ENCODE measurements around the gene ANKRD33B.

The ANKRD33B gene

DNA sequence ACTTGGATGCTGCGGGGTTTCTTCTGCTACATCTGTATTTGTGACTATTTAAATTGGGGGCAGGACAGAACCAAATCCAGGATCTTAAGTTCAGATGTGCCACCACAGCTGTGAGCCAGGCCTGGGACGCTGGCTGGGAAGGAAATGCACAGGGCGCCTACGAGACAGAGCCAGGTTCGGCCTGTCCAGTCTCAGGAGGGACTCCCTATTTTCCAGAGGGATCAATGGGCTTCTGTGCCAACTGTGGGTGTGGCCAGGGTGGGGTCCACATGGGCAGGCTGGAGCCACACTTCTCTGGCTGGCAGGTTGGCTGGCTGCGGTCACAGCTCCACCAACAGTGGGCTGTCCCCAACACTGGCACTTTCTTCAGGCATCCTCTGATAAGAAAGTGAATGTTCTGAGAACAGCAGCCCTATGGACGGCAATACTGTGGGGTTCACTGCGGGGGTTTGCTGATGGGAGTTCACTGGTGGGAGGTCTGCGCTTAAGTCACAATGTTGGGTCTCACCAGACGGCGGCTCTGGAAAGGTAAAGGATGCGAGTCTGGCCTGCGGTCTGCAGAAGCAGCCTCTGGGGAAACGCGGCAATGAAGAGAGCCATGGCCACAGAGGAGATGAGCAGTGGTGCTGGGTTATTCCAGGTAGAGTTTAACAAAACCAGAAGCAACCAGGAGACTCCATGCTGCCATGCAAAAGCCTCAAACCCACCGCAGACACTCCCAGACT, 119.1 kb downstream of the ANKRD33B start:
- DNase-seq, result no peak

DNA sequence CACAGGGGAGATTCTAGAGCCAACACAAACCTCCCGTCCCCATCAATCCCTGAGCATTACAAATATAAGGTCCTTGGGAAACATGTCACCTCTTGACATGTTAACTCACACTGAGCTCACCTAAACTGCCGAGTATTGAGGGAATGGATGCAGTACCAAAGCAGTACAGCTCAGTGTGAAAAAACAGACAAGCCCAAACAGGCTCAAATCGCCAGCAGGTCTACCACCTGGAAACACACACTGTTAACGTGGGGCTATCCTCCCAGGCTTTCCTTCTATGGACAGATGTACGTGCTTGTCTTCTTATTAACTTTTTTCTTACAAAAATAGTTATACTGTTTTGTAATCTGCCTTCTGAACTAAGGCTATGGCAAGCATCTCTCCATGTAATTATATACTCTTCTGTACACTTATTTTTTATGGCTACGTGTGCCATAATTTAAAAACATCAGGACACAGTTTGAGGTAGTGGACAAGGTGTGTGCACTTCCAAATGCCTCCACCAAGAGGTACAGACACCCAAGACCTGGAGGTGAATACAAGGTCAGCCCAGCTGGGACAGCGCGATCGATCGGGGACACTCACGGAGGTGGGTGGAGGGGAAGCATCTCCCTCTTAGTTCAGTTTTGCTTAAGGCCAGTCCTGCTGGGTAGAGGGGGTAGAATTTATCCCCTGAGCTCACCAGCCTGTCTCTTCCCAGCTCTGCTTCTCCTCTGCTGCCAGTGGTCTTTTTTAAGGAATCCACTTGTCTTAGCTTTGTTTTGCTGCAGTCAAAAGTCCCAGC, 120.6 kb downstream of the ANKRD33B start:
- no peak for DNase-seq

DNA sequence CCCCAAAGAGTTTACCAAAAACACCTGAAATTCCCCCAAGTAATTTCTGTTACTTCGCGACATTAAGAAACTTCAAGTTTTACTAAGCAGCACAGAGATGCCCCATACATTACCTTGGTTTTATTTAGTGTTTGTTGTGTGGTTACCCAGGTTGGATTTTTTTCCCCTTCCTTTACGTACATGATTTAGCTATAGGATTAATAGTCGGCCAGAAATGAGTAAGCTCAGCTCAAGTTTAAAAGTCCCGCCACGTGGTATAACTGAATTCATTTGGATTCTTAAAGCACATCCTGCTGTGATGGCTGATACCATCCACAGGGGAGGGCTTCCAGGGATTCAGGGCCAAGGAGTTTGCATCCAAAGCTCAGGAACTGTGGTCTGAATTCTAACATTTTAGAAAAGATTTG, 121.2 kb downstream of the ANKRD33B start:
- no peak for DNase-seq

DNA sequence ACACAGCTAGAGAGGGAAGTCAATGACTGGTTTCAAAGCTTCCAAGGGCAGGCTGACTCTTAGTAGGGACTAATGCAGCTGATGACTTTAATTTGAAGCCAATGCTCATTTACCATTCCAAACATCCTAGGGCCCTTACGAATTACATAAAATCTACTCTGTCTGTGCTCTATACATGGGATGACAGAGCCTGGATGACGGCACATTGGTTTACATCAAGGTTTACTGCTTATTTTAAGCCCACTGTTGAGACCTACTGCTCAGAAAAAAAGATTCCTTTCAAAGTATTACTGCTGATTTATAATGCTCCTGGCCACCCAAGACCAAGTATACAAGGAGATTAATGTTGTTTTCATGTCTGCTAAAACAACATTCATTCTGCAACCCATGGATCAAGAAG, 123.0 kb downstream of the ANKRD33B start:
- DNase-seq, result no peak

DNA sequence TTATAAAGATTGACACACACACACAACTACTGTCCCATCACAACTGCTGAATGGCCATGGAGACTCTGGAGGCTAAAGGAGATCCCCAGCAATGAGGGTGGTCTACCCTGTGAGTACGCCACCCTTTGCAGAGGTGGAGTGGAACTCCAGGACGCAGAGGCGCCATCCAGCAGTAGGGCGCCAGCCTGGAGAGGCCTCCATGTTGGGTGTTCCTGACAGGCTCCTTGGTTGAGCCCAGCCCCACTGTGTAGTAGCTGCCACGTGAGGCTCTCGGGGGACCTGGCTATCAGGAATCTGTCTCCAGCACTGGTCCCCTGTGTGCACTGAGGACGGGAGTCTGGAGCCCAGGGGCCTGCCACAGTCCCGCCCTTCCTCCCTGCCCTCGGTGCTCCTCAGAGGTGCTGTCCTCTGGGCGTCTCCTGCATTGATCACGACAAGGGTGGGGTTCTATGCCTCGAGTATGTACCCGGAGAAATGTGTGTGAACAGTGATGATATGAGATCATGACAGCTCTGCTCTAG, 124.8 kb downstream of the ANKRD33B start:
- DNase-seq, result no peak

DNA sequence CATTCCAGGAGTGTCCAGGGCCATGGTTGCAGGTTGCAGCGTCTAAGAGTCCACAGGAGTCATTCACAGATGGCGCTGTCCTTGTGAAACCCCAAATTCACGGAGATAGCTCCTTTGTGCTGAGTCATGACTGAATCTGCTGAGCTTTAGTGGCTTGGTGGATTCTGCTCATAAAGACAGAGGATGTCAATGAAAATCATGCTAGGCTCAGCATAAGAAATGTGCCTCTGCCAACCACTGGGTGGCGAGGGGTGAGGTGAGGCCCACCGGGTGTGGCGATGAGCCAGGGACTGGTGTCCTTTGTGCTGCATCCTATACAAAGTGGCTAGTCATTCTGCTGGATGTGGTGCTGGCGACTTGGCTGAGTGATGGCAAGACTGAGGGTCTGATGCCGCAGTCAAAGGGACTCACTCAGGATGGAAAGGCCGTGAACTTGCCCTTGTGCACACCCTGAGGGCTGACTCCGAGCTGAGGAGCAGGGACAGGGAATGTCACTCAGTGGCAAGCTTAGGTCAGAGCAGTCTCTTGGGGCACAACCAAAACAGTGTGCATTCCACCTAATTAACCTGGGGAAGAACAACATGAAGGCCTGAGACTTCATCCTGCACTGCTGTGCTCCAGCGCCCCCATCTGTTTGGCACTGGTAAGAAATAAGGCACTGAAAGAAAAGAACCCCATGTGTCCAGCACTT, 125.7 kb downstream of the ANKRD33B start:
- no peak for DNase-seq

DNA sequence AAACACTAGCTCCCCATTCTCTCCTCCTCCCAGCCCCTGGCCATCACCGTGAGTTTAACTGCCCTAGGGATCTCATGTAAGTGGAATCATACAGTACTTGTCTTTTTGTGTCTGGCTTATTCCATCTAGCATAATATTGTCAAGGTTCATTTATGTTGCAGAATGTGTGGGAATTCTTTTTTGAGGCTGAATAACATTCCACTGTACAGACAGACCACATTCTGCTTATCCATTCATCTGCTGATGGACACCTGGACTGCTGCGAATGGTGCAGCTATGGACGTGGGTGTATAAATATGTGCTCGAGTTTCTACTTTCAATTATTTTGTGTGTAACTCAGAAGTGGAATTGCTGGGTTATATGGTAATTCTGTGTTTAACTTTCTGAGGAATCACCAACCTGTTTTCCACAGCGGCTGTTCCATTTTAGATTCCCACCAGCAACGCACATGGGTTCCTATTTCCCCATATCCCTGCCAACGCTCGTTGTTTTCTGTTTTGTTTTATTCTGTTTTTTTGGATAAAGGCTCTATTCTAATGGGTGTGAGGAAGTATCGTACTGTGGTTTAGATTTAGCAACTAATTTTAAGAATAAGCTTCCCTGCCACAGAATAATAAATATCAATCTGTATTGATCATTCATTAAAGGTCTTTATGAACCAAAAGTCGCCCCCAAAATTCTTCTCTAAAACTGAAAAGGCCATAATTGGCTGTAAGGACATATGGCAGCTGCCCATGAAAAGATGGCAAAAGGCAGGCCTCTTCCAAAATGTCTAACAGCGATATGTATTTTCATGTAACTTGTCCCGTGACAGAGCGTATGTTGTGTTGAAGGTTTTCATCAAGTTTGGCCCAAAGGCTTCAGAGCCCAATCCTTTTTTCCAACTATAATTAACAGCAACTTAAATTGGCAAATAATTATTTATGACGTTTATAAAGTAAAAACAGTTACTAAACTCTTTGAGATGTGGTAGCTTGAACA, 126.9 kb downstream of the ANKRD33B start:
- DNase-seq, result no peak

DNA sequence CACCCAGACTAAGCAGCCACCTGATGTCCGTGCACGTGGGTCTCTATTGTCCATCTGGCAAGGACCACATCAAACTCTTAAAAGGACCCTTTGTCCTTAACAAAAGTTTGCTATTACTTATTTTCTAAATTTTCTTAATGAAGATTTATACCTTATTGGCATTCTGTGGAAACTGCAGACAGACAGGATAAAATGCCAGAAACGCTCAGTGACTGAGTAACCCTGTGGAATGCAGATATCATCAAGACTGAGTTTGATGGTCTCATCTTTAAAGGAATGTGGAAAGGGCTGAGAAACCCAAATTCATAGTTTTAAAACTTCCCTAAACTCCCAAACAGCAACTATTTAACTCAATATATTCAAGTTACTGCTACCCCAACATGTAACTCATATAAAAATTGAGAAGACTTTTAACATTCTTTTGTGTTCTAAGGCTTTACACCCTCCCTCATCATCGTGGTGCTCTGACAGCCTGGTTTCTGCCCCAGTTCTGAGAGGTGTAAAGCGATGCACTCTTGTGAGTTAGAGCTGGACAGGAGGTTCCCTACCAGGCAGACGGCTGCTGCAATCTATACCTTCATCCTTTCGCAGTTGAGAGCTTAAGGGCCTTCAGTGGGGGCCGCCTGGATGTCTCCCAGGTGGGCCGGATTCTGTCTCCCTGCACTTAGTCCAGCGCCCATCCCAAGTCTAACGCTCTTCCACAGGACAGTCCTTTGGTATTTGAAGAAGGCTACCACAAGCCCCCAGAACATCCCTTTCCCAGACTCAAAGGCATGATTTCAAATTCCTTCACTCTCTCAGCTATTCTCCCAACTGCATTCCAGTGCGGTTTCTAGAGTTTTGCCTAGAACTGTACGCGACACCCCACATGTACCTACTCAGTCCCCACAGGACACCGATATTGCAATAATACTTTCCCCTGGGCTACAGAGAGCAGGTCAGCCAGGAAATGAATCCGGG, 128.2 kb downstream of the ANKRD33B start:
- DNase-seq, result no peak

DNA sequence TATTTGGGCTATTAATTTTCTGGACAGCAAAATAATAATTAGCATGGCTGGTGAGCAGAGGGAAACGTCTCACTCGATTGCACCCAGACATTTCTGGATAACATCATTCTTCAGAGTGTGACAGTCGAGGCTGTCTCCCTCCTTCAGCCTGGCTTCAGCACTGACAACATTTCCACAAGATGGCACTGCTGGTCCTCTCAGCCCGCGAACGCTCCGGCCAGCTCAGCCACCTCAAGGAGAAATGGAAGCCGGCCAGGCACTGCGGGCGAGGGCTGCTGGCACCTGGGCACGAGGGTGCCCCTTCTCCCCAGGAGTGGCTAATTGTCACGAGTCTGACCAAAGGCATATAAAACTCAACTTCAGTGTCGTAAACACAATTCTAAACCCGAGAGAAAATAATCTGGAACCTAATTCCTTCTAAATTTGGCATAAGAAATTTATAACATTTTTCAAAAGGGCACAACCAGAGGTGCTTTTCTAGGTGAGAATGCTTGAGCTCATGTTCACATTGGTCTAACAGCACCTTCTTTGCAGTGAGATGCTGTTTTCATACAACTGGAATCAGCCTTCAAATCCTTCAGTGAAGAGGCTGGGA, 131.3 kb downstream of the ANKRD33B start:
- no peak for DNase-seq

DNA sequence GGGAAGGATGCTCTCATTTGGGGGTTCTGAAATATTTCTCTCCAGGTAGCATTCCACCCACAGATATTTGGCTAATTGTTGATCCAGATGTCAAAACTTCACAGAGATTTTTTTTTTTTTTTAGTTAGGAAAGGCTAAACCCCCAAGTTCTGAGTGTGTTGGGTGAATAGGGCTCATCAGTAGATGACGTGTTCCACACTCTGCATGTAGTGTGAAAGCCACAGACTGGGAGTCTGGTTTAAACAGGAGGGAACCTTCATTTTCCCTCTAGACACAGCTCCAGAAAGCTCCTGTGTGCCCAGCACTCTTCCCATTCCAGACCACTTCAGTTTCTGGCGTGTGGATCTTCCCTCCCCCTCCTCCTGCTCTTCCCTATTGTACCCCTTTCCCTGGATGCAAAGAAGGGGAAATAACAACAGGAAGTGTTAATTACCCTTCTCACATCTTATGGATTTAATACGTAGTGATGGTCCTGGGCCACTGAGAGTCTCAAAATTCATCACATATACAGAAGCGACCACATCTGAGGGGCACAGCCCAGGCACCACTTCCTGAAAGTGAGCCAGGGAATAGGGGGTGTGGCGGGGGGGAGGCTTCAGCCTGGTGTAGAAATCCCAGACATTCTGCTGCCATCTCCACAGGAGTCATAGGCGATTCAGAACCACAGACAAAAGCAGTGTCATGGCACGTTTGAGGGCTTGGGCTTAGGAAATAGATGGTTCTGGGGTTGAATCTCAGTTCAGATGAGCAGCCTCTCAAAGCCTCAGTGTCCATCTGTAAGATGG, 132.1 kb downstream of the ANKRD33B start:
- DNase-seq, result no peak

DNA sequence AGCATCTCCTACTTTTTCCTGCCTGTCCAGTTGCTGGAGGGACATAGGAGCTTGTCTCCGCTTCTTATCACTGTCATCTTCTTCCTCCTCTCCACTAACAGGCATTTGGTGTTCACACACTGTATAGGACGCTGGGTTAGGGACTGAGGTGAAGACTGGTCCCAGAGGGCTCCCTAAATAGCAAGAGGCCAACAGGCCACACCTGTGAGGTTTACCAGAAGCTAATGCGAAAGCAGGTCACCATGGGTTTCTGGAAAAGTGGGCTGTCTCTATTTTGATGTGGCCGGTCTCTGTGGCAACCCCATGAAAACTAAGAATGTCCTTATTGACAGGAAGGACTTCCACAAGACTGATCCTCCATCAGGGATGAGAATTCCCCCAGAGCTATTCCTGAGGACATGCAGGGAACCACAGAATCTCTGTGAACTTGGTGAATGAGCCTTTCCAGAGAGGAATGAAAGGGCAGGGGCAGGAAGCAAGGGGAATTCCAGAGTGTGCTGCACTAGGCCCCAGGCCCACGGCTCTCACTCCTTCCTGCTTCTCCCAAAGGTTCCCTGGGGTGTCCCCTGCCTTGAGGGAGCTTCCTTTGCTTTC, 135.5 kb downstream of the ANKRD33B start:
- DNase-seq, result no peak

DNA sequence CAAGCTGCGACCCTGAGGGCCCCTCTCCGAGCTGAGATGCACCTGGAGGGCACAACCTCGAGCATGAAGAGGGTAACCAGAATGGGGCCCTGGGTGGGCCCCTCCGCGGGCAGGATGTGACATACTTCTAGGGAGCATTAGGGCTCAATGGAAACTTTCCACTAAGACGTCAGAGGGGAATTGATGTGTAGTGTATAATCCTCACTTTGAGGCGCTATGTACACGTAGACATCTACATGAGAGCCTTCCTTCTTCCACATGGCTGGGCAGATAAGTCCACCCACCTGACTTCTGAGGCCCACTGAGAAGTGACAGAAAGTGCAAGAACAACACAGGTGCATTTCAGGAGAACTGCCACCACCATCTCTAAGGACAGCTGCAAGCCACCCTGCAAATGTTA, 136.1 kb downstream of the ANKRD33B start:
- no peak for DNase-seq

DNA sequence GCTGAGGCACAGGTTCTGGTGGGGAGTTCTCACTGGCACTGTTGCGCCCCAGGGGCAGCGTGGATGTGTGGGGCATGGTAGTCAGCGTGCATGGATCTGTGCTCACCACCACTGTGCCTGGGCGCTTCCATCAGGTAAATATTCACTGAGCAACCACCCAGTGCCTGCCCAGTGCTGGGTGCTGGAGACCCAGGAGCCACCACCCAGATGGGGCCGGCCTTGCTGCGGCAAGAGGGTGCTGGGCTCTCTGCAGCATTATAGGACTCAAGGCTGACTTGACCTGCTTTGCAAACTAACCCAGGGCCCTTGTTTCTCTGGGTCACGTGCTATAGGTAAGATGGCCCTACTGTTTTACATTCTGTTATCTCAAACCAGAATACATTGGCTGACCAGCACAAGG, 136.6 kb downstream of the ANKRD33B start:
- DNase-seq, result no peak

DNA sequence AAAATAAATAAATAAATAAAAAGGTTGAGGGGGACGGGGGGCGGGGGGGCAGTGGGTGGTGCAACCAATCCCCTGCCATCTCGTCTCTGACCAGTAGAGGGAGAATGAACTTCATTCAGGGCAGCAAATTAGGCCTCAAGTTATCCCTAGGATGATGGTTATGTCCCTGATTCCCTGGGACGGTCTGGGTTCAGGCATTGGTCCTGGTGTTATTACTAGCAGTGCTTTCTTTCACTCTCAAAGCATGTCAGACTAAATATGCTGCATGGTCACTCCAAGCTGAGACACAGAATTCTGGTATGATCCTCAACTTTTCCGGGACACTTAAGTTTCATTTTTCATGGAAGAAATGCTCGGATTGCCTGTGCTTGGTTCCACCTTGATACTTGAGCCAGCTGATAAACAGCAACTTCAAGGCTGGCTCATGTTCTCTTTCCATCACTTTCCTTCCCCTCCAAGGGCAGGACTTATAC, 137.7 kb downstream of the ANKRD33B start:
- no peak for DNase-seq

DNA sequence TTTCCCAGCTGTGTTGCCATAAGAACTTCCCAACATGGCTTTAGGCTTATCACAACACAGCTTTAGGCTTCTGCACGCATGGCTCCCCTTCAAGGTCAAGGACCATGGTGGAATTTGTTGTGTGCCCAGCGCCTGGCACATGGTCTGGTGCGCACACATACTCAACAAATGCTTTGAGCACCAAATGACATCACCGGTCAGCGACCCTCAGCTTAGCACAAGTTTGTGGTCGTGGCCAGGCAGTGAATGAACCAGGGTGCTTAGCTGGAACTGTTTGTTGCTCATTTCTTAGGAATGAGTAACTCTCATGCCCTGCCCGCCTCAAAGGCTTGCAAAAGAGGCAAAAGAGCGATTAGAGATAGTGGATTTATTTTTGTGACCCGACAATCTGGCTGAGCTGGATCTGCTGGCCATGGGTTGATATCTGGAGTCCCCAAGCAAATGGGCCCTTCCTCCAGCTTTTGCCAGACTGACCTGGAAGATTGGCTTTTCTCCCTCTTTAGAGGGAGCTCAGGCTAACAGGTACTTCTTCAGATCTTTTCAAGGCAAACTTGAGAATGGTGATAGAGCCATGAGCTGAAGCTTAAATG, 138.3 kb downstream of the ANKRD33B start:
- DNase-seq, result no peak

DNA sequence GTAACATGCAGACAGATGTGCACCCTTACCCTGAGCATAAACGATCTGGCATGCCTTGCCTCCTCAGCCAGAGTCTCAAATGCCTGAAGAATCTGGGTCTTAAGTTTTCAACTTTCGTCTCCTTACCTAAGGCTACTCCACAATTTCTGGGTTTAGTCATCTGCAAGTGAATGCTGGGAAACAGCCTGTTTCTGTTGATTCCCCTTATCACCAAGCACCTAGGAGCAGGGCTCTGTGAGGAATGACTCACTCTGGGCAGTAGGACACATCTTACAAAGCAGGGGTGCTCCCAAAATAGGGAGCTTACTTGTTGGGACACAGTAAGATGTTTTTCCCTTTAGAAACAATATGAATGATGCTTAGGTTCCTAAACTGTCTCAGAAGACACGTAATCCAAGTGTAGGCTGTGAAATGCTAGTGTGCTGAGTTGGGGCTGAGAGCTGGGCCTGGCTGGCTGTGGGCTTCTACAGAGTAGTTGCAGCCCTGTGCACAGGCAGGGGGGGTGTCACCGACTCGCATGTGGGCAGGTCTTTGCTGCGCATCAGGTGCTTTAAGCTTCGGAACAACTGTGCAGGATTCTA, 139.1 kb downstream of the ANKRD33B start:
- DNase-seq, result no peak

DNA sequence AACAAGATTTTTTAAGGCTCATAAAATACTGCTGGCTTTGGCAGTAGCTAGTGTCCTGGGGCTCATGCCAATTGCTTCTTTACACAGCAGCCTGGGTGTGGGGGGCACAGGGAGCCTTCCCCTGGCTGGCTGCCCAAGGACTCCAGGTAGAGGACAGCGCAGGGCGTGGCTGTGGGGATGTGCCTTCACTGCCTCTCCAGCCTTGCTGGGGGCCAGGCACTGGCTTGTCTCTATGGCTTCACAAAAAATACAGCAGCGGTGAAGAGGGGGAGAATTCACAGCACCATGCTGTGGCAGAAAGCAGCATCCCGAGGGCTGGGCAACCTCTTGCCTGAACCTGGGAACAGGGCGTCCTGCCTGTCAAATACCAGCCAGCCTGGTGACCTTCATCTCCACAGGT, 139.8 kb downstream of the ANKRD33B start:
- DNase-seq, result no peak

DNA sequence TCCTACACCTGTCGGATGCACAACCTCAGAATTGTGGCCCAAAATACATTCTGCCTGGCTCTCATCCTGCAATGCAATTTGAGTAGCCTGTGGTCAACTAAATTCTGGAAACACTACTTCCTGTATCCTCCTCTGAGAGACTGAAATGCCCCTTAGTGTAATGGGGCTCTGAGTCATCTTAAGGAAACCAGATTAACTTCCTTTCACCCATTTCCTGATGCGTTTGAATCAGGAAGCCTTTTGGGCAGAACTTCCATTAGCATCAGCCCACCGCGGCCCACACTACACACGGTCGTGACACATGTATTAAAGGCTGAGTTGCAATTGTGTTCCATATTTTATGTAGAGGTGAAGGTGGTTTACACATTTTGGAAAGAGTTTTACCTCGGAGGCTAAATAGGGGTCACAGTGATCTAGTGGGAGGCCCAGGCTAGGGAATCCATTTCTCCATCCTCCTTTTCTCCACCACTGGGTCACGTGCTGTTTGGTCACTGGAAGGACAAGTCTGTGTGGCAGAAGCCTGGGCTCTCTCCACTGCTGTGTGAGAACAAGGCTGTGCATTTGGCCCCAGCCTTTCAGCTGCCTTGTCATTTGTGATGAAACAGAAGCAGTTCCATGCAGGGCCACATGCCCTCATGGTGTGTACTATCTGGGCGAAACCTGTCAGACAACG, 141.2 kb downstream of the ANKRD33B start:
- DNase-seq, result no peak
